Choroid plexus epithelial cell (primary cell): Measurements from ENCODE around the gene MYLK.

Experiments
- DNase-seq: peaks from one replicate; pipeline ENCODE4 v3.0.0-alpha.2; 2010; ENCODE audit warnings: low read depth
- H3K4me3 ChIP-seq: 2 replicates; pipeline ENCODE4 v1.5.1; 2011; ENCODE audit warnings: low read depth, mild to moderate bottlenecking, control low read depth, low read length, moderate library complexity
- TF ChIP-seq, protein P1 (sequence below): conservative IDR thresholded peaks from 2 replicates; pipeline ENCODE4 v1.5.1; 2011; ENCODE audit warnings: low read depth, mild to moderate bottlenecking, control low read depth, inconsistent platforms, low read length, moderate library complexity

MYLK gene

DNA sequence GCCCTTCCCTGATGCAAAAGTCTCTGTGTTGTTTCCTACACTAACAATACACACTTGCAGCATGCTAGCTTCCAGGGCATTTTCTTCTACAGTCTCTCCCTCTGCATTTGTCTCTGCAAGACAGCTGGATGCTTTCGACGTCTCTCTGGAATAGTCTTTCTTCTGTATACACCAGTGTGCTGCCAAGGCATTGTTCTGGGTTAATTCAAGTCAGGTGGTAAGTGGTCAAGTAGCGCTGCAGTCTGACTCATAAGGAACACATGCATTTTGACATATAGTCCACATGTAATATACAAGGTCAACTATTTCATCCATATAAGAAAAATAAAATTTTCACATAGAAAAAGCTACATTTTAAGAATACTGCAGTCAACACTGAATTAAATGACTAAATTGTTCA lies 92.7 kb downstream of the MYLK start:
- DNase-seq = peak; percentile 93
- H3K4me3 ChIP-seq = no peak overlapping the region
- TF ChIP-seq, protein P1, sequence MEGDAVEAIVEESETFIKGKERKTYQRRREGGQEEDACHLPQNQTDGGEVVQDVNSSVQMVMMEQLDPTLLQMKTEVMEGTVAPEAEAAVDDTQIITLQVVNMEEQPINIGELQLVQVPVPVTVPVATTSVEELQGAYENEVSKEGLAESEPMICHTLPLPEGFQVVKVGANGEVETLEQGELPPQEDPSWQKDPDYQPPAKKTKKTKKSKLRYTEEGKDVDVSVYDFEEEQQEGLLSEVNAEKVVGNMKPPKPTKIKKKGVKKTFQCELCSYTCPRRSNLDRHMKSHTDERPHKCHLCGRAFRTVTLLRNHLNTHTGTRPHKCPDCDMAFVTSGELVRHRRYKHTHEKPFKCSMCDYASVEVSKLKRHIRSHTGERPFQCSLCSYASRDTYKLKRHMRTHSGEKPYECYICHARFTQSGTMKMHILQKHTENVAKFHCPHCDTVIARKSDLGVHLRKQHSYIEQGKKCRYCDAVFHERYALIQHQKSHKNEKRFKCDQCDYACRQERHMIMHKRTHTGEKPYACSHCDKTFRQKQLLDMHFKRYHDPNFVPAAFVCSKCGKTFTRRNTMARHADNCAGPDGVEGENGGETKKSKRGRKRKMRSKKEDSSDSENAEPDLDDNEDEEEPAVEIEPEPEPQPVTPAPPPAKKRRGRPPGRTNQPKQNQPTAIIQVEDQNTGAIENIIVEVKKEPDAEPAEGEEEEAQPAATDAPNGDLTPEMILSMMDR = no peak

DNA sequence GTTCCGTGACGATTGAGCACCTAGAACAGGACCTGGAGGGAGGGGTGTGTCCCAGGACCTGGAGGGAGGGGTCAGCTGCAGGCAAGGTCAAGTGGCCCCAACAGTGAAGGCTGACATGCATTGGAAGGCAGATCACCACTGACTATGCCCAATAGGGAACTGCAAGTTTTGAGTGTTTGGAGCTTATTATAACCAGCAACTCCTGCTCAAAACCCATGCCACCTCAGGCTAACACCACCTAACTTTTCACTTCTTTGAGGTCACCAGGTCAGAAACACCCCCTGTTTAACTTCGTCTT lies 93.1 kb downstream of the MYLK start:
- TF ChIP-seq, protein P1 = no peak
- DNase-seq = no peak
- H3K4me3 ChIP-seq = no peak overlapping the region

DNA sequence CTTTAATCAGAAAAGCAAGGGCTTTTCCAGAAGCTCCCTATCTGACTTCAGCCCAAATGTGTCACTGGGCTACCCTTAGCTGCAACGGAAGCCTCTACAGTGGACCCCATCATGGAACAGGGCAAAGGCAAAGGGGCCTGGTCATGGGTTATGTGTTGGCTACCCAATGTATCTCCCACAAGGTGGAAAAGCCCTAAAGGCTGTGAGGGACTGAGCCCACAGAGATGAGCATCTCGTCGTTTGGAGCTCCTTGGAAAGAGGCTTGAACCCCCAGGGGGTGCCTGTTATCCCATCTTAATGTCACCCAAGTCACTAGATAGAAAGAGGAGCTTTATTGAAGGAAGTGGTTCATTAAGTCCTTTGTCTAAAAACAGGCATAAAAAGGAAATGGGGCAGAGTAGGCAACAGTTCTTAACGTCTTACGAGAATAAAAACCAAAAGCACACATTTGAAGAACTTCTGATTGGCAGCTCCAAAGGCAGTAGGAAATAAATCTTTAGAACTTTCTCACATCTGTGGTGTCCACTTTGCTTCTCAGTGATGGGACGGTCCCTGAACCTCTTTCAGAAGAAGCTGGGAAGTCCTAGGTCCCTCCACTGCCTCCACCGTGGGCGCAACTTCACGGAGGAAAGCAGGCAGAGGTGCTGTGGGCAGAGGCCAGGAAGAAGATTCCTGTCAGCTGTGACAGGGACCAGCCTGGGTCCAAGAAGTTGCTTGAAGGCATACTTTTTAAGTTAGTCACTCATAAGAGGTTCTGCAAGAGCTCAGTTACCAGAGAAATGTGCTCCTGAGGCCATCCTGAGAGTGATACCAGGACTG lies 93.7 kb downstream of the MYLK start:
- TF ChIP-seq, protein P1 = no peak
- DNase-seq = no peak
- no peak overlapping the region for H3K4me3 ChIP-seq

DNA sequence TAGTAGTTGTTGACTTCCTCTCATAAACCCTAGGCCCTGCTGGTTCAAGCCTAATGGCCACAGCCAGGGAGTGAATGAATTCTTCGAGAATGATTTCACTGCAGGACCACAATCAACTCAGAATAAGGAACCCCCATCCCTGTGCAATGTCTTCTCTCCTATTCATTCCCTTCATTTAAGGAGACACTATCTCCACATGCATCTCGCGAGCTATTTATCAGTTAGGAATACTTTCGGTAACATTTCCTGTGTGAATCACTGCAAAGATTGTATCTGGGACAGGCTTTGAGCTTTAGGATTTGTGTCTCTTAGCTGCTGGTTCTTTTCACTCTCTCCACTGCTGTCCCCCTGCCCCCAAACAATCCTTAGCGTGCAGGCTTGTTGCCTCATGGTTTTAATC lies 94.4 kb downstream of the MYLK start:
- peak; percentile 55 for DNase-seq
- TF ChIP-seq, protein P1 = no peak
- no peak overlapping the region for H3K4me3 ChIP-seq

DNA sequence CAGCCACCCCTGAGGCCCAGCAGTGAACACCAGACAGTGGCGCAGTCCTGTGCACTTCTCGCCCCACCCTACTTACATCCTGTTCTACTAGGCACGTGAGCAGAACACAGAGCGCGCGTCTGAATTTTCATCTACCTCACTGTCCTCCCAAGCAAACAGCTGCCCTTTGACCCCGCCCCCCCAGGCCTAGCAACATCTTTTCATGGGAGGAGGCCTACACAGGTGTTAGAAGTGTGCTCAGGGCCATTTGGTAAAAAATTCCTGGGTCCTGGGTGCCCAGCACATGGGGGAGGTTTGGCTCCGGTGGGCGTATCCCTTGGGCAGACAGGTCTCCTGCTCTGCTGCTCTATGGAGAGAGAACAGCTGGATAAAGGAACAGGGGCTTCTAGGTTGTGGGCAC lies 95.0 kb downstream of the MYLK start:
- DNase-seq = no peak
- H3K4me3 ChIP-seq = no peak overlapping the region
- TF ChIP-seq, protein P1 = no peak

DNA sequence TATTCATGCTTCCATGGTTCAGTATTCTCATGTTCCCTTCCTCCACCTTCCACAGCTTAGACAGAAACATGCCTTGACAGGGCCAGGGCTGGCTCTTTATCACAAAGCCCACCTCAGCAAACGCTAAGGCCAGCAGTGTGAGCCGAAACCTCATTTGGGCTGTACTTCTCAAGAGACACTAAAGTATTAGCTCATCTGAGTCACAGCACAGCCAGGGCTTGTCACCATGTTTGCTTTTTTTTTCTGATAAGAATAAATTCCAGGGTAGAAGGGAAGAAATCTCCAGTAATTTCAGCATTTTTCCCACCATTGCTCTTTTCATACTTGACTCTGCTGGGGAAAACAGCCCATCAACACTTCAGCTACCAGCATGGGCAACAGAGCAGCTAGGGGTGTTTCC lies 95.4 kb downstream of the MYLK start:
- no peak overlapping the region for H3K4me3 ChIP-seq
- TF ChIP-seq, protein P1 = no peak
- DNase-seq = no peak

DNA sequence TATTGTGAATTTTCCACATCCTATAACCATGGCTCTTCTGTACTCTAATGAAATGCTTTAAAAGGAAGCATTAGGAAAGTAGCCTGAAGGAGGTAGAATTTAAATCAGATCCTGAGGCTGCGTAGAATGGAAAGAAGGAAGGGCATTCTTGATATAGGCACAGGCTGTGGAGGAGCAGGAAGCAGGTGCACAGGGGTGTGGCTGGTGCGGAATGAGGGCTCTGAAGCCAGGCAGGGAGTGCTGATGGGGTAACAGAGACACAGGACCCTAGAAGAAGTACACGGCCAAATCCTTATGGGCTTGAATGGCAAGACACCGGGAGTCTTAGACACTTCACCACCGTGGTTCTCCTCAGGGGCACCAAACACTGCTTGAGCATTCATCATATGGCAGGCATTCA lies 97.0 kb downstream of the MYLK start:
- TF ChIP-seq, protein P1 = no peak
- no peak for DNase-seq
- no peak overlapping the region for H3K4me3 ChIP-seq
